ENCODE results near the gene GIMAP2. TPM values are rescaled to one million over a fixed set of nuclear protein-coding genes. Genes with fewer than 3 reads are reported as not detected.

Gene GIMAP2
- total RNA-seq, 1 experiment from 2014 or later = not detected

- Histone ChIP-seq H3K79me1 (ENCODE audit: insufficient read depth, low read depth, low read length, poor library complexity, severe bottlenecking) (no peaks in the 10 kb centered on the region), H2AFZ (ENCODE audit: low read length) (no peak overlapping the region), H3K4me2 (ENCODE audit: insufficient read depth, insufficient read length, low read length) (no peak overlapping the region), H2BK20ac (ENCODE audit: low read depth, low read length, poor library complexity, severe bottlenecking) (no peak overlapping the region), H2BK120ac (ENCODE audit: low read depth, low read length, poor library complexity, severe bottlenecking) (no peak overlapping the region), H3K23ac (ENCODE audit: insufficient read length, low read depth, low read length) (no peak overlapping the region), H2BK15ac (ENCODE audit: low read depth, low read length) (no peak overlapping the region), H4K91ac (ENCODE audit: insufficient read length, low read depth, low read length) (no peak overlapping the region), H4K20me1 (ENCODE audit: control insufficient read depth, insufficient read depth, insufficient read length) (no peaks in the 10 kb centered on the region), H3K79me2 (ENCODE audit: insufficient read depth, low read length) (no peaks in the 10 kb centered on the region), H2BK12ac (ENCODE audit: insufficient read length, low read depth, low read length) (no peak overlapping the region), H3K27ac (ENCODE audit: insufficient read length, low read depth, low read length) (no peak overlapping the region), H3K4ac (ENCODE audit: low read depth, low read length) (no peak overlapping the region), H2BK5ac (ENCODE audit: insufficient read length, low read length) (no peak overlapping the region), H3T11ph (ENCODE audit: low read length) (no peak overlapping the region), H3K56ac (ENCODE audit: insufficient read length, low read depth, low read length) (no peak overlapping the region), H2AK5ac (ENCODE audit: insufficient read length, low read length) (no peak overlapping the region), H3K14ac (ENCODE audit: insufficient read depth, low read length) (no peak overlapping the region), H4K8ac (replicated peaks; ENCODE audit: insufficient read length, low read depth, low read length) (no peak overlapping the region), H4K5ac (ENCODE audit: insufficient read length, low read depth, low read length) (no peak overlapping the region), H3K23me2 (ENCODE audit: insufficient read length, low read depth, low read length, poor library complexity, severe bottlenecking) (no peaks in the 10 kb centered on the region), H3K9ac (ENCODE audit: extremely low read depth, insufficient read length, low read length) (no peak overlapping the region), H3K9me3 (ENCODE audit: control insufficient read depth, low read depth, low read length) (no peaks in the 10 kb centered on the region), H3K4me1 (ENCODE audit: insufficient read depth, low read length) (no peaks in the 10 kb centered on the region), H3K27me3 (ENCODE audit: insufficient read depth, low read length) (peaks cover 22% of the 10 kb centered on the region), H3K18ac (ENCODE audit: insufficient read length, low read depth, low read length) (no peak overlapping the region)
- H3K27me3 Mint-ChIP-seq (ENCODE audit: low read depth) = peaks cover 100% of the 10 kb centered on the region
- peaks cover 19 to 41% of the 10 kb centered on the region in 2 experiments for H3K9me3 Mint-ChIP-seq
- no peaks in the 10 kb centered on the region for H3K4me1 Mint-ChIP-seq
- H3K27ac Mint-ChIP-seq = no peak overlapping the region
- no CpG with 5 or more reads among the region's 3 CpGs for WGBS (ENCODE audit: extremely low coverage, insufficient read length, low lambda C conversion rate)
- H3K36me3 Mint-ChIP-seq (ENCODE audit: insufficient read depth in 1 of 3, low read depth in 3 of 3) = no peaks in the 10 kb centered on the region; a peak in 1 of 7 replicates
- no peak for DNase-seq
- no peak for TF ChIP-seq CTCF (conservative IDR thresholded peaks at IDR 0.05)
- H3K4me3 Mint-ChIP-seq = no peak overlapping the region
Observed at GRCh38 chr7:150727381-150727780, 41.9 kb downstream of the GIMAP2 start.
